Keratinocyte (primary cell): ENCODE data around the gene DEPDC4. TPM values are rescaled to one million over a fixed set of nuclear protein-coding genes. Genes with fewer than 3 reads are reported as not detected.

ENCODE experiments used
- DNase-seq: peaks from one replicate; pipeline ENCODE4 v3.0.0-alpha.2; 2011; ENCODE audit warnings: low read depth, missing footprints, low spot score
- FAIRE-seq: peaks from 2 replicates; lab custom pipeline; 2011; peaks lifted over from hg19 to GRCh38; lab: Jason Lieb, UNC
- H2AFZ ChIP-seq: 2 replicates; pipeline ENCODE4 v1.6.0; 2012; ENCODE audit warnings: low read length, control low read depth, inconsistent platforms; ENCODE audit not compliant: control insufficient read depth
- H3K27ac ChIP-seq: 2 replicates; pipeline ENCODE4 v1.5.1; 2011; ENCODE audit warnings: low read length; ENCODE audit not compliant: control insufficient read depth, insufficient read depth
- H3K27me3 ChIP-seq: 3 replicates; pipeline ENCODE4 v1.6.0; 2011; ENCODE audit warnings: low read length; ENCODE audit not compliant: control insufficient read depth, insufficient read depth; ENCODE audit errors: extremely low read depth
- H3K36me3 ChIP-seq, 2 experiments: 2 replicates in 1 of 2; 3 replicates in 1 of 2; pipeline ENCODE4 v1.5.1; 2011; ENCODE audit warnings: low read length in 2 of 2, mild to moderate bottlenecking in 1 of 2; ENCODE audit not compliant: control insufficient read depth in 2 of 2, insufficient read depth in 2 of 2; ENCODE audit errors: extremely low read depth in 1 of 2
- H3K4me1 ChIP-seq: 3 replicates; pipeline ENCODE4 v1.5.1; 2011; ENCODE audit warnings: low read length; ENCODE audit not compliant: control insufficient read depth, insufficient read depth; ENCODE audit errors: extremely low read depth
- H3K4me2 ChIP-seq: 3 replicates; pipeline ENCODE4 v1.6.0; 2011; ENCODE audit warnings: low read depth, low read length; ENCODE audit not compliant: control insufficient read depth, insufficient read depth; ENCODE audit errors: extremely low read depth
- H3K4me3 ChIP-seq, 3 experiments: fragments of 200-600 bp in 1 of 3; sonication (generic) in 1 of 3; 2 replicates in 2 of 3; 3 replicates in 1 of 3; pipeline ENCODE4 v1.5.1; 2011 to 2016; ENCODE audit warnings: low read length in 3 of 3, mild to moderate bottlenecking in 3 of 3, control low read depth in 2 of 3, inconsistent platforms in 1 of 3, low read depth in 1 of 3, mixed read lengths in 1 of 3, mixed run types in 1 of 3, moderate library complexity in 1 of 3; ENCODE audit not compliant: control insufficient read depth in 2 of 3, insufficient read depth in 2 of 3; ENCODE audit errors: extremely low read depth in 1 of 3
- H3K79me2 ChIP-seq: 2 replicates; pipeline ENCODE4 v1.6.0; 2012; ENCODE audit warnings: low read length; ENCODE audit not compliant: control insufficient read depth, insufficient read depth
- H3K9ac ChIP-seq: 3 replicates; pipeline ENCODE4 v1.6.0; 2011; ENCODE audit warnings: low read length; ENCODE audit not compliant: control insufficient read depth, insufficient read depth; ENCODE audit errors: extremely low read depth
- H3K9me1 ChIP-seq: 3 replicates; pipeline ENCODE4 v1.6.0; 2011; ENCODE audit warnings: low read length; ENCODE audit not compliant: control insufficient read depth, insufficient read depth; ENCODE audit errors: extremely low read depth
- H3K9me3 ChIP-seq: 2 replicates; pipeline ENCODE4 v1.5.1; 2012; ENCODE audit warnings: low read depth, low read length; ENCODE audit not compliant: control insufficient read depth
- H4K20me1 ChIP-seq: 3 replicates; pipeline ENCODE4 v1.6.0; 2011; ENCODE audit warnings: low read length; ENCODE audit not compliant: control insufficient read depth, insufficient read depth; ENCODE audit errors: extremely low read depth
- CTCF ChIP-seq, 3 experiments: IDR thresholded peaks in 1 of 3; conservative IDR thresholded peaks in 1 of 3; optimal IDR thresholded peaks in 1 of 3; 2 replicates in 2 of 3; 3 replicates in 1 of 3; pipeline versions ENCODE3 to v1.5.1; 2011; ENCODE audit warnings: low read length in 3 of 3, mild to moderate bottlenecking in 3 of 3, moderate library complexity in 2 of 3, control low read depth in 1 of 3, inconsistent platforms in 1 of 3; ENCODE audit not compliant: insufficient read depth in 2 of 3; ENCODE audit errors: extremely low read depth in 1 of 3
- EZH2 ChIP-seq: IDR thresholded peaks from one replicate; pipeline ENCODE4 v1.6.1; 2012; ENCODE audit warnings: inconsistent platforms, mild to moderate bottlenecking, low read length, moderate library complexity
- dilution Hi-C: fragments of 300-500 bp; cut with MboI; formaldehyde crosslinking; loops from one replicate; pipeline ENCODE4 v1.7.0; 2020; ENCODE audit warnings: low sequenced_read_pairs; ENCODE audit not compliant: extremely low pct_ligation_motif_present
- polyA plus RNA-seq, 5 experiments: library from polyadenylated mRNA; depleted of rRNA in 3 of 5; stranded (reverse) in 3 of 5; stranded (forward) in 1 of 5; unstranded in 1 of 5; fragments of >200 nt; gene quantifications; 1 replicate in 1 of 5; 2 replicates in 3 of 5; 3 replicates in 1 of 5; pipeline versions ENCODE4 v1.2.1 to v1.2.3, GENCODE V29; 2011 to 2012; ENCODE audit warnings: missing spikeins in 2 of 5, low read depth in 1 of 5, low replicate concordance in 1 of 5

DEPDC4 gene
- polyA plus RNA-seq, 1 donor (not counting 4 experiments of a cell fraction or from before 2014, with no cell fraction given) = 2.4 TPM

GRCh38 chr12:100214518-100214917 lies 52.4 kb downstream of the DEPDC4 start:
- FAIRE-seq = no peak
- dilution Hi-C loops = no loop called here
- no peak for TF ChIP-seq CTCF (optimal IDR thresholded peaks at IDR 0.05 in 1 of 3, IDR thresholded peaks at IDR 0.05 in 1 of 3, conservative IDR thresholded peaks at IDR 0.05 in 1 of 3; ENCODE audit: extremely low read depth in 1 of 3, insufficient read depth in 2 of 3, low read length in 3 of 3)
- no peak for TF ChIP-seq EZH2

DNA sequence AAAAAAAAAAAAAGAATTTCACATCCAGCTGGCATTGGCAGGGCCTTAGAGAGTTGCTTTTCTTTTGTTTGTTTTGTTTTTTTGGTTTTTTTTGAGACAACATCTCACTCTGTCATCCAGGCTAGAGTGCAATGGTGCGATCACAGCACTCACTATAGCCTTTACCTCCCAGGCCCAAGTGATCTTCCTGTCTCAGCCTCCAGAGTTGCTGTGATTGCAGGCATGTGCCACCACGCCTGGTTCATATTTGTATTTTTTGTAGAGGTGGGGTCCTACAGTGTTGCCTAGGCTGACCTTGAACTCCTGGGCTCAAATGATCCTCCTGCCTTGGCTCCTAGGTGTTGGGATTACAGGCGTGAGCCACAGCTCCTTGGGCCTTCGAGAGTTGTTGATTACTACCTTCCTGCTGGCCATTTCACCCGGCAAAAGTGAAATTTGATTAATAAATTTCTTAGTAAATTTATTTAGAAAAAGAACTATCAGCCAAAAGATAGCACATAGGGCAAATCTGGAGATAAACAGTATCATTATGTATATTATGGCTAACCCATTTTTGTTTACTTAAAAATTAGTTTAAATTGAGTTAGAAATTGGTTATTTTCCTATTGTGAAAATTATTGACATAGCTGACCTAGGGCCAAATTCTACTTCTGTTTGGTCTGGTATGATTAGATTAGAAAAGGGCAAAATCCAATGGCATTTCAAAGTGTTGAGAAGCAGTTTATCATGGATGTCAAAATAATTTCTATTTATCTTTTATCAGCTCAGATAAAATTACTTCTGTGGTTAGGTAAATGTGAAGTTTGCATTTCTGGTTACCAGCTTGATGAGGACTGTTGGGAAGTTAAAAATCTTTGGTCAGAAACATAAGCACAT lies 53.6 kb downstream of the DEPDC4 start:
- Histone ChIP-seq H3K36me3 (peaks cover 7 to 9% of the 10 kb centered on the region in 2 experiments), H4K20me1 (no peaks in the 10 kb centered on the region), H3K4me2 (no peak overlapping the region), H2AFZ (no peak overlapping the region), H3K9ac (no peak overlapping the region), H3K4me3 (no peak overlapping the region), H3K79me2 (no peaks in the 10 kb centered on the region), H3K27me3 (no peaks in the 10 kb centered on the region), H3K9me3 (no peaks in the 10 kb centered on the region), H3K27ac (no peak overlapping the region), H3K4me1 (no peaks in the 10 kb centered on the region), H3K9me1 (peaks cover 3% of the 10 kb centered on the region)
- FAIRE-seq = no peak
- no peak for TF ChIP-seq CTCF (optimal IDR thresholded peaks at IDR 0.05 in 1 of 3, IDR thresholded peaks at IDR 0.05 in 1 of 3, conservative IDR thresholded peaks at IDR 0.05 in 1 of 3; ENCODE audit: extremely low read depth in 1 of 3, insufficient read depth in 2 of 3, low read length in 3 of 3)
- TF ChIP-seq EZH2 = no peak
- DNase-seq = no peak
- dilution Hi-C loops = no loop called here

More at GRCh38 chr12:100214518-100214917, 52.4 kb downstream of the DEPDC4 start:
- Histone ChIP-seq H3K4me3 (no peak overlapping the region), H3K36me3 (peaks cover 5 to 7% of the 10 kb centered on the region in 2 experiments), H3K9me1 (peaks cover 3% of the 10 kb centered on the region), H3K79me2 (no peaks in the 10 kb centered on the region), H4K20me1 (no peaks in the 10 kb centered on the region), H3K4me2 (no peak overlapping the region), H3K27ac (no peak overlapping the region), H3K4me1 (no peaks in the 10 kb centered on the region), H2AFZ (no peak overlapping the region), H3K9me3 (no peaks in the 10 kb centered on the region), H3K27me3 (no peaks in the 10 kb centered on the region), H3K9ac (no peak overlapping the region)
- no peak for DNase-seq
